ENCODE data around the gene SELENOO. TPM values are rescaled to one million over a fixed set of nuclear protein-coding genes. Genes with fewer than 3 reads are reported as not detected.
A peak's percentile ranks its signal among the peaks of the same experiment; 100 is the strongest.

The SELENOO gene, protein sequence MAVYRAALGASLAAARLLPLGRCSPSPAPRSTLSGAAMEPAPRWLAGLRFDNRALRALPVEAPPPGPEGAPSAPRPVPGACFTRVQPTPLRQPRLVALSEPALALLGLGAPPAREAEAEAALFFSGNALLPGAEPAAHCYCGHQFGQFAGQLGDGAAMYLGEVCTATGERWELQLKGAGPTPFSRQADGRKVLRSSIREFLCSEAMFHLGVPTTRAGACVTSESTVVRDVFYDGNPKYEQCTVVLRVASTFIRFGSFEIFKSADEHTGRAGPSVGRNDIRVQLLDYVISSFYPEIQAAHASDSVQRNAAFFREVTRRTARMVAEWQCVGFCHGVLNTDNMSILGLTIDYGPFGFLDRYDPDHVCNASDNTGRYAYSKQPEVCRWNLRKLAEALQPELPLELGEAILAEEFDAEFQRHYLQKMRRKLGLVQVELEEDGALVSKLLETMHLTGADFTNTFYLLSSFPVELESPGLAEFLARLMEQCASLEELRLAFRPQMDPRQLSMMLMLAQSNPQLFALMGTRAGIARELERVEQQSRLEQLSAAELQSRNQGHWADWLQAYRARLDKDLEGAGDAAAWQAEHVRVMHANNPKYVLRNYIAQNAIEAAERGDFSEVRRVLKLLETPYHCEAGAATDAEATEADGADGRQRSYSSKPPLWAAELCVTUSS
- 10 to 100 TPM; 17.4 to 25.5 TPM for total RNA-seq

DNA sequence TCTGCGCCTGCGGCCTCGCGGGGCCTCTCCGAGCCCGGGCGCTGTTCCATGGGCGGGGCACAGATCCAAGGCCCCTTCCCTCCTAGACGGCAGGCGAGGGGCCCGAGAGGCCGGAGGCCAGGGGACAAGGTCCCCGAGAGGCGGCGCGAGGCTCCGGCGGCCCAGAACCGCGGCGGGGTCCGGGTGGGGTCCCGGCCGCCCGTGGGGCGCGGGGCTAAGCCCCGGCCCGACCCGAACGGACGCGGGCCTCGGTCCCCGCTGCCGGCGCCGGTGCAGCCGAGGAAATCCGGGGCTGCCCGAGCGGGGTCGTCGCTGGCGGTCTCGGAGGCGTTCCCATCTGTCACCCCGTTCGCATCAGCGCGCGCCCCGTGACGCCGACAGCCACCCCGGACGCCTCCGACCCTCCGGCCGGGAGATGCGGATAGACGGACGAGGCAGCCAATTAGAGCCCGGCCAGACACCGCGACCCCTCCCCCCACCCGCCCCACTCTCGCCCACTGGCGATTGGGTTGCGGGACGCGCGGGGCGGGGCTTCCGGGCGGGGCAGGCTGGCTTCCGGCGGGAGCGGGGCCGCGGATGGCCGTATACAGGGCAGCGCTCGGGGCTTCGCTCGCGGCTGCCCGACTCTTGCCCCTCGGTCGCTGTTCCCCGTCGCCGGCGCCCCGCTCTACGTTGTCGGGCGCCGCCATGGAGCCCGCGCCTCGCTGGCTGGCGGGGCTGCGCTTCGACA, at the start of gene SELENOO:
Gene SELENOO (plus strand): TSS at position 551 of the 730 bp plus-strand sequence. CDS start 26 bp downstream, at position 577.
- ChIA-PET POLR2A (interaction anchor here (0.7 kb wide), 1 partner anchor 244 kb away, joined by 3 read pairs; no protein-coding TSS in a partner anchor), CTCF (interaction anchor here (1.3 to 2.1 kb wide), 2 partner anchors 9 to 10 kb away, joined by 5 to 6 read pairs; no protein-coding TSS in a partner anchor)
- H3K36me3 Mint-ChIP-seq (ENCODE audit: low read depth), result peaks cover 17% of the 10 kb centered on the region
- no peaks in the 10 kb centered on the region for H3K27me3 Mint-ChIP-seq
- no peaks in the 10 kb centered on the region for H3K9me3 Mint-ChIP-seq
- H3K27ac Mint-ChIP-seq, result peak within 1 kb of the TSS; percentile 67
- H3K4me3 Mint-ChIP-seq, result peak within 1 kb of the TSS; percentile 77
- peak; percentile 89 for DNase-seq
- peaks cover 28% of the 10 kb centered on the region for H3K4me1 Mint-ChIP-seq

DNA sequence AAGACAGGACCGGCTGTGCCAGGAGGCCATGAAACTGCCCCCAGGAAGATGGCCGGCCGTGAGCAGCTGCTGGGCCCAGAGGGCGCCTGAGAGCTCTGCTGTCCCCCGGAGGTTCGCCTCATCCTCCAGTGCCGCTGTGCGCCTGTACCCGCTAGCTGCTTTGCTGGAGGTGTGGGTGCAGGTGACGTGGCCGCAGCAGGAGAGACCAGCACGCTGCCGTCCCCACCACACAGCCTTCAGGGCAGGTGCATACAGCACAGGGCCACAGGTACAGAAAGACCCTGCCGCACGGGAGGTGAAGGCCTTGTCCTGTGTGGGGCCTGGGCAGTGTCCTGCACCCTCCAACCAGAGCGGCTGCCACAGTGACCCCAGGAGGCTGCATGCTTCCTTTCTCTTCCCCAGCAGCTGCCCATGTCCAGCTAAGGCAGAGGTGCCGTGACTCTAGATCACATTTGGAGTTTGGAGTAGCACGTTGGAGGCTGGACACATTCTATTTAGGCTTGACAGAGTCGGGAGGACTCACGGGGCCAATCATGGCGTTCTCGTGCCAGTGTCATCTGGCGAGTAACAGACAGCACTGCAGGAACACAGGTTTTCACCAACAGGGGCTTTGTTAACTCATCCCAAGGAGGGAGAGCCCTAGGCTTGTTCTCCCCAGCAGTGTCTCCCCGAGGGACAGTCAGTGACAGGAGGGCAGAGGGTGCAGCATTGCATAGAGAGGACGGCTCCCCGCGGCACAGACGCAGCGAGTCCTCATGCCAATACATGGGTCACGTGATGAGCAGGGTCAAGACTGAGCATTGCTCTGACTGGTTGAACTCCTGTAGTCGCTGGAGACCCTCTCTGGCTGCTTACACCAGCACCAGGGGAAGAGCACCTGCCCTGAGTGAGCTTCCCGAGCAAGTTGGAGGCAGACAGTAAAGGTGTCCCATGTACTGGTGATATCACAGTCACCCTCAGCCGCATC, 49.0 kb upstream of the SELENOO start:
- no peak overlapping the region for H3K4me3 Mint-ChIP-seq
- peaks cover 4% of the 10 kb centered on the region for H3K4me1 Mint-ChIP-seq
- CTCF ChIA-PET, result no interaction called here
- no peak overlapping the region for H3K27ac Mint-ChIP-seq
- POLR2A ChIA-PET, result no interaction called here
- no peaks in the 10 kb centered on the region for H3K27me3 Mint-ChIP-seq
- no peaks in the 10 kb centered on the region for H3K9me3 Mint-ChIP-seq
- H3K36me3 Mint-ChIP-seq (ENCODE audit: low read depth), result no peaks in the 10 kb centered on the region
- no peak for DNase-seq

DNA sequence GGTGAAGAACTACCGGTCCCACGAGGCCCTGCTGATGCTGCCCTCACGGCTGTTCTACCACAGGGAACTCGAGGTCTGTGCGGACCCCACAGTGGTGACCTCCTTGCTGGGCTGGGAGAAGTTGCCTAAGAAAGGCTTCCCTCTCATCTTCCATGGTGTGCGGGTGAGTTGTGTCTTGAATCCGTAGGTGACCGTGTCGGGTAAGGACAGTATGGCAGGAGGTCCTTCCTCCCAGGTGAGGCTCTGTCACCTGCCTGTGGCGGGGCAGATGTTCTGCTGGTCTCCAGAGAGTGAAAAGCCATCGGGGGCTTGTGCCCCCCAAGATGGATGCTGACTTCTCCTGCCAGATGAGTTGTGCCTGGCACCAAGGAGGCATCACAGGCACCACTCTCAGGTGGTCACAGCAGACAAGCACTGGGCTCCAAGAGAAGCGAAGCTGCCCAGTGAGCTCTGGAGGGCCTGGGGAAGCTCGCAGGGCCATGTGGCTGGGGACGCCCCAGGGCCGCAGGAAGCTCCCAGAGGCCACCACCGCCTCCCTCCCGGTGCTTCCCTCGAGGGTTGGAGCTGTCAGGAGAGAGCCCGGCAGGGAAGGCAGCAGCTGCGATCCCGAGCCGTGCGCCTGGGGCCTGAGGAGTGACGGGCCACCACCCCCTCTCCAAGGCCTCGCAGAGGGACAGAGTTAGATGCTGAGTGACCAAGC, 47.6 kb upstream of the SELENOO start:
- ChIA-PET CTCF (no interaction called here), POLR2A (no interaction called here)
- Mint-ChIP-seq H3K4me3 (no peak overlapping the region), H3K36me3 (ENCODE audit: low read depth) (no peaks in the 10 kb centered on the region), H3K9me3 (no peaks in the 10 kb centered on the region), H3K27me3 (peaks cover 2% of the 10 kb centered on the region), H3K4me1 (peaks cover 4% of the 10 kb centered on the region), H3K27ac (no peak overlapping the region)
- no peak for DNase-seq

DNA sequence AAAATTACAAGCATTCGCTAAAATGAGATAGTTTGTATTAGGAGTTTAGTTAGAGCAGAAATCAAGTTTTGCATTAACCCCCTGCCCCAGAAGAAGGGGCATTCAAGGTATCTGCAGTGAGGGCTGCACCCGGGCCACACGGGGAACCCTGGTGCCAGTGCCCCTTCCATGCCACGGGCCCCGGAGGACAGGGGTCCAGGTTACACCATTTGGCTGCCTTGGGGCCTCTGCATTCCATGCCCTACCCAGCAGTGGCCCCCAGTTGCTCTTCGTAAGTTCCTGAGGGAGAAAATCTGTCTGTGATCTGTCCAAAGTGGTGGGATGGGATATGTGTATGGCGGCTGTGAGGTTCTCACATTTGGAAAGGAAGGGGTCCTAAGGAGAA, 47.1 kb upstream of the SELENOO start:
- H3K9me3 Mint-ChIP-seq, result no peaks in the 10 kb centered on the region
- H3K27ac Mint-ChIP-seq, result no peak overlapping the region
- DNase-seq, result no peak
- ChIA-PET CTCF (no interaction called here), POLR2A (no interaction called here)
- H3K36me3 Mint-ChIP-seq (ENCODE audit: low read depth), result no peaks in the 10 kb centered on the region
- peaks cover 4% of the 10 kb centered on the region for H3K4me1 Mint-ChIP-seq
- peaks cover 2% of the 10 kb centered on the region for H3K27me3 Mint-ChIP-seq
- H3K4me3 Mint-ChIP-seq, result no peak overlapping the region

DNA sequence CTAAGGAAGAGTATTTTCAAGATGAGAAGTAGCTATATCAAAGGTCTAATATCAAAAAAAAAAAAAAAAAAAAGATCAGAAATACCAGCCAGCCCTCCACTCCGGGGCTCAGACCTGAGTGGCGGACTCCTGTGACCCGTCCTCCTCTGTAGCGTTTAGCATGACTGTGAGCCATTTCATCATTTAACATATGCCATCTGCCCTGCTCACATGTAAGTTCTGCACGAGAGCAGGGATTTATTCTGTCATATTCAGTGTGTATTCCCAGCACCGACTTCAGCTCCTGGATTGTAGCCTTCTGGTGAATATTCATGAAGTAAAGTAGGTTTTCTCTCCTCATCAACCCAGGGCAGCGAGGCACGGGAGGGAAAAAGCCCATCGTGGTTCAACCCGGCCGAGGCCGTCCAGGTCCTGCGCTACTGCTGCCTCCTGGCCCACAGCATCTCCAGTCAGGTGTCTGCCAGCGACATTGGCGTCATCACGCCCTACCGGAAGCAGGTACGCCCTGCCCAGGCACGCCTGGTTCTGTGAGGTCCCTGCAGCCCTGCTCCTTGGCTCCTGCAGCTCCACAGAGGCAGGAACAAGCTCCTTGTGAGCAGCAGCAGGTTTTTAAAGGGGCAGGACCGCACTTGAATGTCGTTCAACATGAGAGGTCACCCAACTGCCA, 43.0 kb upstream of the SELENOO start:
- Mint-ChIP-seq H3K36me3 (ENCODE audit: low read depth) (no peaks in the 10 kb centered on the region), H3K27me3 (peaks cover 7% of the 10 kb centered on the region), H3K4me3 (no peak overlapping the region), H3K27ac (no peak overlapping the region), H3K9me3 (no peaks in the 10 kb centered on the region), H3K4me1 (no peaks in the 10 kb centered on the region)
- POLR2A ChIA-PET, result no interaction called here
- no peak for DNase-seq
- CTCF ChIA-PET, result interaction anchor here (1.3 kb wide), 1 partner anchor 9 kb away, joined by 4 read pairs; no protein-coding TSS in a partner anchor

DNA sequence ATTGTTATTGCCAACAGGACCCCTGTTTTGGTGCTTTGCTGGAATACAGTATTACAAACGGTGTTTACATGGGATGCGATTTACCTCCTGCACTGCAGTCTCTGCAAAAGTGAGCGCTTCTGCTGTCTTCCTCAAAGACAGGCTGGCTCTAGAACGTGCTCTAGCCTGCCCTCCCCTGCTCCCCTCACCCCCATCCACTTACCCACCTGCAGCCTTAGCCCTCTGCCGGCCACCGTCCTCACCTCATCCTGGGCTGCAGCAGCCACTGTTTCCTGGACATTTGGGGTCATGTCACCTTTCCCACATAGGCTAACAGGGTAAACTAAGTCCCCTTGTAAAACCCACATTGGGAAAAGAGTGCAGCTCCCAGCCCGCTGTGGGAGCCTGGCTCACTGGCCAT, 39.9 kb upstream of the SELENOO start:
- Mint-ChIP-seq H3K36me3 (ENCODE audit: low read depth) (no peaks in the 10 kb centered on the region), H3K27ac (no peak overlapping the region), H3K27me3 (peaks cover 7% of the 10 kb centered on the region), H3K4me3 (no peak overlapping the region), H3K4me1 (no peaks in the 10 kb centered on the region), H3K9me3 (no peaks in the 10 kb centered on the region)
- POLR2A ChIA-PET, result no interaction called here
- DNase-seq, result no peak
- CTCF ChIA-PET, result no interaction called here

DNA sequence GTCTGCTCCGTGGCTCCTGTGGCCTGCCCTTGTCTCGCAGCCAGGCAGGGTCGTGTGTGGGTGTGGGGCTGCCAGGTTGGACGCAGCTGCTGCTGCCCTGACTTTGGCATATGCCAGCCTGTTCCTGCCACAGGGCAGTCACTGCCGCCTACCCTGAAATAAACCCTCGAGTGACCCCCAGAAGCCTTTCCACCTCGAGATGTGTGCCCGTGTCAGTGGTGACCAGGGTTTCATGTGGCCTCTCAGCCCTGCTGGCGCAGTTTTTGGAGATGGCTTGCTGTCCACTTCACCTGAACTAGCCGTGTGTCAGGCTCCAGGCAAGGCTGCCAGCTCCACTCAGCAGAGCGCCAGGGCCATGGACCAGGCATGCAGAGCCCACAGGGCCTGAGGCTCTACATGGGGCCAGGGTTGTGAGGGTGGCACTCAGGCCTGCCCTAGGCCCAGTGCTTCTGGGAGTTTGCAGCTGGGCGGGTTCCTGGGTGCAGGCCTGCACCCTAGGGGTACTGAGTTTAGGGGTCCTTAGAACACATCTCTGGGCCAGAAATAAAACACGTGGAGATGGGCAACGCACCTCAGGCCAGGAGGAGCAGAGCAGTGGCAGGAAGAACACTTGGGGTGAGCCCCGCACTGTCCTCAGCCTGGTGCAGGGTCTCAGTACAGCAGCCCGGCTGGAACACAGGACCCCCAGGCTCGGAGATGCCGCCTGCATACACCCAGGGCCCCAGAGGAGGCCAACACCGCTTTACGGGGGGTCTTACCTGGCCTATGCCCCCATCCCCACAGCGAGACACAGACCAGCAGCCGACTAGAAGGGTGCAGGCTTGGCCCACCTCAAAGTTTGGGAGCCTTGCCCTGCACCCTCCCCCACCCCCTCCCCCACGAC, 39.1 kb upstream of the SELENOO start:
- H3K4me1 Mint-ChIP-seq, result no peaks in the 10 kb centered on the region
- H3K9me3 Mint-ChIP-seq, result no peaks in the 10 kb centered on the region
- H3K4me3 Mint-ChIP-seq, result no peak overlapping the region
- H3K27ac Mint-ChIP-seq, result no peak overlapping the region
- no peak for DNase-seq
- ChIA-PET CTCF (no interaction called here), POLR2A (no interaction called here)
- H3K36me3 Mint-ChIP-seq (ENCODE audit: low read depth), result no peaks in the 10 kb centered on the region
- peaks cover 7% of the 10 kb centered on the region for H3K27me3 Mint-ChIP-seq

DNA sequence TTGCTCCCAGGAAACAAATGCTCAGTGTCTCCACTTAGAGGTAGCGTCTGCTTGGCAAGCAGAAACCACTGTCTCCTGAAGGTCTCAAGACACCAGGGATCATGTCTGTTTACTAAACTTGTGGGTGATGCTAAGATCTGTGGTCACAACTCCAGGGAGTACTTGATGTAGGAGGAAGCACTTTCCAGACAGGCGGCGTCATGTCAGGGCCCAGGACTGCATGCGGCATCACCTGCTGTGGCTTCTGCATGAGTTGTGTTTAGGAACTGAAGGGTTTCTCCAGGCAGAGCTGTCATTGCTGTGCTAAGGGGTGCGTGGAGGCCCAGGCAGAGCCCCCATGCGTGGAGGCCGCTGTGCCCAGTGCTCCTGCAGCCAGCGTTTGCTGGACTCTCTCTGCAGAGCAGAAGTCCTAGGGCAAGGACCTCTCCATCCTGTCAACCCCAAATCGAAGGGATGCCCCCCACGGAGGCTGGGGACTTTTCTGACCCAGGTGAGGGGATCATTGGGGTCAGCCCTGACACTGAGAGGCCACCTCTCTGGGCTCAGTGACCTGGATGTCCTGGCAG, 38.3 kb upstream of the SELENOO start:
- Mint-ChIP-seq H3K36me3 (ENCODE audit: low read depth) (no peaks in the 10 kb centered on the region), H3K4me1 (no peaks in the 10 kb centered on the region), H3K27me3 (peaks cover 6% of the 10 kb centered on the region), H3K27ac (no peak overlapping the region), H3K9me3 (no peaks in the 10 kb centered on the region), H3K4me3 (no peak overlapping the region)
- DNase-seq, result no peak
- POLR2A ChIA-PET, result no interaction called here
- CTCF ChIA-PET, result no interaction called here

DNA sequence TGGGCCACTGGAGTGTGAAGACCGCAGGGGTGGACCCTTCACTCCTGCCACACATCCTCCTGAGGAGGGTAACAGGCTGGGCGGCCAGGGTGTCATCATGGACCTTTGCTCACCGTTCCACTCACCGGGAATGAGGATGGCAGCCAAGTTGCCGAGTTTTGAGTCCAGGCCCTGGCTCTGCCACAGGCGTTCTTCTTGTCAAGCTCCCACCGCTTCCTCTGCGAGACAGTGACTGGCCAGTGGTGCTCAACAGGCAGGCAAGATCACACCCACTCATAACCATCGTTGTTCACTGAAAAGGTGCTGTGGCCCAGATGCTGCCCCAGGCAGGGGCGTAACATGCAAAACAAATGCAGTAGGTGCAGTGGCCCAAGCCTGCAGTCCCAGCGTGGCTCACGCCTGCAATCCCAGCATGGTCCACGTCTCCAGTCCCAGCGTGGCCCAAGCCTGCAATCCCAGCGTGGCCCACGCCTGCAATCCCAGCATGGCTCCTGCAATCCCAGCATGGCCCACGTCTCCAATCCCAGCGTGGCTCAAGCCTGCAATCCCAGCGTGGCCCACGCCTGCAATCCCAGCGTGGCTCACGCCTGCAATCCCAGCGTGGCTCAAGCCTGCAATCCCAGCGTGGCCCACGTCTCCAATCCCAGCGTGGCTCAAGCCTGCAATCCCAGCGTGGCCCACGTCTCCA, 35.2 kb upstream of the SELENOO start:
- POLR2A ChIA-PET, result no interaction called here
- no peak overlapping the region for H3K4me3 Mint-ChIP-seq
- CTCF ChIA-PET, result interaction anchor here (0.8 to 1.4 kb wide), 3 partner anchors 17 to 24 kb away, joined by 3 to 6 read pairs (median 3); no protein-coding TSS in a partner anchor
- no peaks in the 10 kb centered on the region for H3K9me3 Mint-ChIP-seq
- no peak overlapping the region for H3K27ac Mint-ChIP-seq
- no peaks in the 10 kb centered on the region for H3K36me3 Mint-ChIP-seq (ENCODE audit: low read depth)
- peaks cover 20% of the 10 kb centered on the region for H3K27me3 Mint-ChIP-seq
- H3K4me1 Mint-ChIP-seq, result peaks cover 2% of the 10 kb centered on the region
- DNase-seq, result no peak

DNA sequence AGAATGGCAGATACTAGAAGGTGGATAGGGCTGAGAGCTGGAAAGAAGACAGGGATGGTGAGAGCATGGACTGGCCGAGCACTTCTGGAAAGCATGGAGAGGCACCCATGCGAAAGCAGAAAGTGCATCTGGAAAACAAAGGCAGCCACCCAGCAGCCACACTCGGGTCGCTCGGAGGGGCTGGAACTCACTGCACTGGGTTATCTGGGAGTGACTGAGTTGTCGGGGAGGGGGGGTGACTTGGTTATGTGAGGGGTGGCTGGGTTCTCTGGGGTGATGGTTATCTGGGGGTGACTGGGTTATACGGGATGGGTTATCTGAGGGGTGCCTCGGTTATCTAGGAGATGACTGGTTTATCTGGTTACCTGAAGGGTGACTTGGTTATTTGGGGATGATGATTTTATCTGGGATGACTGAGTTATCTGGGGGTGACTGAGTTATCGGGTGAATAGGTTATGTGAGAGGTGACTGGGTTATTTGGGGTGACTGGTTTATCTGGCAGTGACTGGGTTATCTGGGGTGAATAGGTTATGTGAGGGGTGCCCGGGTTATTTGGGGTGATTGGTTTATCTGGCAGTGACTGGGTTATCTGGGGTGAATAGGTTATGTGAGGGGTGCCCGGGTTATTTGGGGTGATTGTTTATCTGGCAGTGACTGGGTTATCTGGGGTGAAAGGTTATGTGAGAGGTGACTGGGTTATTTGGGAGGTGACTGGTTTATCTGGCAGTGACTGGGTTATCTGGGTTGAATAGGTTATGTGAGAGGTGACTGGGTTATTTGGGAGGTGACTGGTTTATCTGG, 32.9 kb upstream of the SELENOO start:
- Mint-ChIP-seq H3K27ac (no peak overlapping the region), H3K36me3 (ENCODE audit: low read depth) (no peaks in the 10 kb centered on the region), H3K4me1 (peaks cover 6% of the 10 kb centered on the region), H3K27me3 (peaks cover 34% of the 10 kb centered on the region), H3K4me3 (no peak overlapping the region), H3K9me3 (no peaks in the 10 kb centered on the region)
- no peak for DNase-seq
- POLR2A ChIA-PET, result no interaction called here
- CTCF ChIA-PET, result interaction anchor here (0.6 kb wide), 1 partner anchor 19 kb away, joined by 3 read pairs; no protein-coding TSS in a partner anchor
